HG03039 (cell line): ENCODE measurements around the gene RHEBL1.

Source experiments
- ATAC-seq: cut with Tn5 transposase; IDR thresholded peaks from one replicate; pipeline ENCODE4 v1.9.1; 2021; ENCODE audit warnings: mild to moderate bottlenecking, moderate library complexity; ENCODE audit not compliant: unreplicated experiment

Gene RHEBL1, protein sequence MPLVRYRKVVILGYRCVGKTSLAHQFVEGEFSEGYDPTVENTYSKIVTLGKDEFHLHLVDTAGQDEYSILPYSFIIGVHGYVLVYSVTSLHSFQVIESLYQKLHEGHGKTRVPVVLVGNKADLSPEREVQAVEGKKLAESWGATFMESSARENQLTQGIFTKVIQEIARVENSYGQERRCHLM

DNA sequence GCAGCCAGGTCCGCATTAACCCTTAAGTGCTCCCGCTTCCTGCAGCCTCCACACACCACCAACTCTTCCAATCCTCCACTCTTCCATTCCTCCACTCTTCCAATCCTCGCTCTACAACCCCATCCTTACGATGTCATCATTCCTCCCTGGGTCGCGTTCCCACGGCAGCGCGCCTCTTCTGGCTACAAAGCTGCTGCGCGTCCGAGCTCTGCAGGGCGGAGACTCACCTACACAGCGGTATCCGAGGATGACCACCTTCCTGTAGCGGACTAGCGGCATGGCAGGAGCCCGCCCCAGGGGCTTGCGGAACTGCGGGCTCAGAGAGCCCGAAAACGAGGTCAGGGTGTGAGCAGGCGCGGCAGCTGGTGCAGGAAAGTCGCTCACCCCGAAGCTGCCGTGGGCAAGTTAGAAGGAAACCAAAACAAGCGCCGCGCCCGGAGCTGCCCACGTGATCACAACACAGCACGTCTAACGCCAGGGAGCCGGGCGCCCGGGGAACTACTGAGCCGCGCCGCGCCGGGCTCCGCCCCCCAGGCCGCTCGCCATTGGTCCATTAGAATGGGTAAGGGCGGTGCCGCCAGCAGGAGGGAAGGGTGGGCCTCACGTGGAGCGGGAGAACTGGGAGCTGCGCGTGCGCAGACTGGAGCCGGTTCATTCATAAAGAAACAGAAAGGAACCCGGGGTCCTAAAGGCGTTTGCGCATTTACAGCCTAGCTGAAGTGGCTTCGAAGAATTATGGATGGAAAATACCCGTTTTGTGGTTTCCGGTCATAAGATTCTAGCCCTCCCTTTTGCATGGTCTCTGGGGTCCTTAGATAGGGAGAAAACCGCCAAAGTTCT, at the start of gene RHEBL1:
TSS of gene RHEBL1 (minus strand) at position 473 of the 840 bp plus-strand sequence. CDS start at position 279, 194 bp downstream.
- ATAC-seq, result peak; percentile 97

DNA sequence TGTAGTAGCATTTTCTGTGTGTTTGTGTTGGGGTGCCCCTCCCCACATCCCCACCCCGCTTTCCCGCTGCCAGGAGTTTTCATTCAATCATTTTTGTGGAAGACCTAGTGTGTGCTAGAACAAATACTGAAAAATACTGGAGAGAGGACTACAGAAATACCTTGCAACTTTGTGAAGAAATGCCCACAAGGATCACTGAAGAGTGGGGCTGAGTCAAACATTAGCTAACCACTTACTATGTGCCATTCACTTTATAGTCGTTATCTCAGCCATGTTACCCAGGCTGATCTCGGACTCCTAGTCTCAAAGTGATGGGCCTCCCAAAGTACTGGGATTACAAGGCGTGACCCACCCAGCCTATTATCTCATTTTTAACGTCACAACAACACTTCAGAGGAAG, 41.4 kb upstream of the RHEBL1 start:
- no peak for ATAC-seq

DNA sequence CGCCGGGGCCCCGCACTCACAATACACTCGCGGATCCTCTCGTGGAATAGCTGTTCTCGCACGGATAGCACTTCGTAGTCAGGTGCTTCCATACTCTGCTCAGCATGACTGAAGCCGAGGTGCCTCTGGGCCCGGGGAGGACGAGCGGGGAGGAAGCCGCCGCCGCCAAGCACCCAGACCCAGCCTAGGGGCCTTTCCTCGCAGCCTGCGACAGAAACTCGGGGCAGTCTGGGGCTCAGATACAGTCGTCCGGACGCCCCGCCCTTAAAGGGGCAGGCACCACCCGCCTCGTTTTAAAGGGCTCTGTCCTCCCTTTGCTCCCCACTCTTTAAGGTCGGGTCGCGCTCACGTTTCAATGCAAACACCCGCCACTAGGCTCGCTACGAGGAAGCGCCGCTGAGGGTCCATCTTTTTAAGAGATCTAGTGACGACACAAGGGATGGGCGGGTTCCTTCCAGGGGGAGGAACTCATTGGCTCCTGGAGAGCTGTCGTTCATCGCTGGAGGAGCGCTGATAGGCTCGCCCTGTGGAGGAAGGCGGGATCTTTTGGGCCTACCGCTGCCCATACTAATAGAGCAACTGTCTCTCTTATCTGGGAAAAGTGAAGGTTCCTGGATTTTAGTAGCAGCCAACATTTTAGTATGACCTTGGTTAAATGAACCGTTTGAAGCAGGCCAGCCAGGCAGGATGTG, 40.8 kb upstream of the RHEBL1 start, which contains the start of gene LMBR1L:
TSS of gene LMBR1L (minus strand) at position 384 of the 692 bp plus-strand sequence. CDS start at position 92, 292 bp downstream.
- peak; percentile 96 for ATAC-seq

DNA sequence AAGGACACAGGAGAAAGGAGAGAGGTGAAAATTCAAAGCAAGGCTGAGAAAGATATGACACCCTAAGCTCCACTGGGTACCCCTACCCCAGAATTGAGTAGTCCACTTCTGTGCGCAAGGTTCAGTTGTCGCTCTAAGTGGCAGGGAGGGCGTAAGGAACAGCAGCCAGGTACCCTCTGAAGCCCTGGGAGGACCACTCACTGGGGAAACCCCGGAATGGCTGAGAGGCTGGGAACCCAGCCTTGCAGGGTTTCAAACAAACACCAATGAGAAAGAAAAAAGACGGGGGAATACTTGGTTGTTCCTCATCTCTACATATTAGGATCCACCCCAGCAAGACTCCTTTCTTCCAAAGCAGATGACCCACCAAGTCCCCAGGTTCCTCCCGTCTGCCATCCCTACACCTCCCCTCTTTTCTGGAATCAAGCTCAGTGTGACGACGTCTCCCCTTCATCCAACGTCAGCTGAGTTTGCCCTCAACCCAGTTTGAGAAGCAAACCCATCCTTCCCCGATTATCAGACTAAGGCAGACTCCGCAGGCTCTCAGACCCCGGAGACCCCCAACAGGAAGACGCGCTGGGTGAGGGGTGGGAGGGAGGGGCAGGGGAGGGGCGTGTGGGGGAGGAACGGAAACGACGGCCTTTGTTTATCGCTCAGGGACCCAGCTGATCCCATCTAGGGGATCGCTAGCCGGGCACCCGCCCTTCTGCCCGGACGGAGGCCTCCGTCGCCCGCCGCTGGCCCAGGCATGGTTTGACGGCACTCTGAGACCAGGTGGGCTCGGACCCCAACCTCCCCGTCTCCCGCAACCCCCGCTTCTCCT, 40.1 kb upstream of the RHEBL1 start:
- ATAC-seq, result no peak

DNA sequence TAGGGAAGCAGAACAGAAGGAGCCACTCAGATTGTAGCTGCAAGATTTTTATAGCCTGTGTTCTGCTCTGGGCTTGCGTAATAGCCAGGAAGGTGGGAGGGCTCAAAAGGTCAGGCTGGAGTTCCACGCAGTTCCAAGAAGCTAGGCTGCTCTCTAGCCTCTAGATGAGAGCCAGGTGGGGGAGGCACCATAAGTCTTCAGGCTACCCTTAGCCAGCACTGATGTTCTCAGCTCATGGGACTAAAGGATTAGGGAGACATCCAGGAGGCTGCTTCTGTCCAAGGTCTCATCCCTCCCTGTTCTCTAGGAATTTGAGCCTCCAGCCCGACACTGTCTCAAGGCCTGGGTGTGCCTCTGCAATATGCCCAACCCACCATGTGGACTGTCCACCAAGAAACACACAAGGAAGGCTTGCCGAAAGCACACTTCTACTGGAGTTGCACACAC, 39.2 kb upstream of the RHEBL1 start:
- no peak for ATAC-seq

DNA sequence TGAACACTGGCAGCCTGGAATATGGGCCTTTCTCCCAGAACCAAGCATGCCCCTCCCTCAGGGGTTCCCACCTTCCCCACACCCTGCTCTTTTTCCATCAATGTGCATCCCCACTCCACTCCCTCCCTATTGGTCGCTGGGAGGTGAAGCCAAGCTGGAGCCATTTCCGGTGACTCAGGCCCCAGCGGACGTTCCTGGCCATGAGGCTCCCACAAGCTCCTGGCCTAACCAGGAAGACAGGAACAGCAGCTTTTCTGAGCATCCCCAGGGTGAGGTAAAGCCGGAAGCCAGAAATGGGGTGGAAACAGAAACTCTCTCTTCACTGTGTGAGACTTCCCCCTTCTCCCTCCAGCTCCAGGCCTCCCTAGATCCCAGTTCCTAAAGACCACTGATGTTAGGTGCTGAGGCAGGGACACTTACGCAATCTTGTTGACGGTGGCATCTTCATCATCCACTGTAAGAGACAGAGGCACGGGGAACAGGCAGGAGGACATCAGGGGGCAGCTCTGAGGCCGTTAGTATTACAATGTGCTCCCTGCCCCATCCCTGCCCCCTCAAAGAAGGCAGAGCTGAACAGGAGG, 35.8 kb upstream of the RHEBL1 start:
- ATAC-seq, result no peak

DNA sequence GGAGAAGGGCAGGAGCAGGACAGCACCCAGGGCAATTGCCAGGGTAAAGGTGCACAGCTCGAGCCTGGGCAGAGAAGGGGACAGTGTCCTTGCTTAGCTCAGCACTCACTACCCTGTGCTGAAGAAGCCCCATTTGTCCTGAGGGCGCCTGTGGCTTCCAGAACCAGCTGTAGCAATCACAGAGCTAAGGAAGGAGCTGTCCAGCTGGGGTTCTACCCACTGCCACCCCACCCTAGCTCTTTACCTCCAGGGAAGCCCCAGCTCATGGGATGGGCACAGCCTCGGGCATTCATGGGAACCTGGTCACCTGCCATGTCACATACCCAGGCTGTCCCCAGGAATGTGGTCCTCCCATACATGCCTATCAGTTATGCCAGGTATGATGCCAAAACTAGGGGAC, 35.0 kb upstream of the RHEBL1 start:
- ATAC-seq, result no peak

DNA sequence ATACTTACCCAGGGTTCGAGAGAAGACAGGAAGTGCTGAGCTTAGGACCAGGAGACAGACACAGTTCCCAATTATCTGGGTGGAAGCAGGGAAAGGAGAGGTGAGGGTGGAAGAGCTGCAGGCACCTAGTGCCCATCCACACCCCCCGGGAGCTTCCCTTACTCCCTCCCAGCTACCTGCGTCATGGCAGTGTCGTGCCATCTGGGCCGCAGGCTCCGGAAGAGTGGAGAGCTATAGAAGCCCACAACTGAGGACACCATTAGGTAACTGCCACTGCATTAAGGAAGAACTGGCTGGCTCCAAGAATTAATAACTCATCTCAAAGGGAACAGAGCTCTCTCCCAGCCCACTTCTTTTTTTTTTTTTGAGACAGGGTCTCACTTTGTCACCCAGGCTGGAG, 30.6 kb upstream of the RHEBL1 start:
- ATAC-seq, result no peak

DNA sequence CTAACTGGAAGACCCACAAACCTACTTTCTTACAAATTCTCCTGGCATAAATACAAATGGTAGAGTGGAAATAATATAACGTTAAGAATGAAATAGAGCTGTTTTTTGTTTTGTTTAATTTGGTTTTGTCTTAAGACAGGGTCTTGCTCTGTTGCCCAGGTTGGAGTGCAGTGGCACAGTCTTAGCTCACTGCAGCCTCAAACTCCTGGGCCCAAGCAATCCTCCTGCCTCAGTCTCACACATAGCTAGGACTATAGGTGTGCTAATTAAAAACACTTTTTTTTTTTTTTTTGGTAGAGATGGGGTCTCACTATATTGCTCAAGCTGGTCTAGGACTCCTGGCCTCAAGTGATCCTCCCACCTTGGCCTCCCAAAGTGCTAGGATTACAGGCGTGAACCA, 28.9 kb upstream of the RHEBL1 start:
- no peak for ATAC-seq

DNA sequence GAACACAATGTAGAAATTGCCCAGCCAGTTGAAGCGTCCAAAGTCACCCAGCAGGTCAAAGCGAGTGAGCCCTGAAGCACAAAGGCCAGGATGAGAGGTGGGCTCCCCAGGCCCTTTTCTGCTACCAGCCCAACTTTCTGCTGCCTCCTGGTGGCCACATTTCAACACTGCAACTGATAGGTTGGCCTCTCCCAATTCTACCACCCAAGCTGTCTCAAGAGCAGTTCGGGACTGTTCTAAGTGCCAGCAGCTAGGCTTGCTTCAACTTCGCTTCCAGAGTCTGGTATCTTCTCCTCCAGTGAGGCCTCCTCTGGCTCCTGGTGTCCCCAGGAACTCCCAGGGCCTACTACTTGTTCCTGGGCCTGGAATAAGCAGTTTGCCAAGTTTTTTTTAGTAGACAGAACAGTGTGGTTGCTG, 28.3 kb upstream of the RHEBL1 start:
- no peak for ATAC-seq

DNA sequence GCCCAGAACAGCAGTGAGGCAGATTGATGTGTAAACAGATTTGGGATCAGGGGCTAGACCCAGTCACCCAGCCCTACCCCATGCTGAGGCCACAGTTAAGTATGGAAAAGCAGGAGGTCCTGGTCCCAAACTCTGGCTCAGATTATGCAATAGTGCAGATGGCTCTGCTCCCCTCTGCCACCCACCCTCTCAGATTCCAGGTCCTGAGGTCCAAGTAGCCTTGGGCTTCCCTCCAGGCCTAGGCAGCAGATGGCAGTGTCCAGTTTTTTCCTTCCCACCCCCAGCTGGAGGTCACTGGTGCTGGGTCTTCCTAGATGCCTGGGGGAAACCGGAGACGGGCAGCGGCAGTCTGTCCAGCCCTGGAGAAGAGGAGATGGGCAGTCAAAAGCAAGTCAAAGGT, 27.6 kb upstream of the RHEBL1 start:
- ATAC-seq, result no peak

DNA sequence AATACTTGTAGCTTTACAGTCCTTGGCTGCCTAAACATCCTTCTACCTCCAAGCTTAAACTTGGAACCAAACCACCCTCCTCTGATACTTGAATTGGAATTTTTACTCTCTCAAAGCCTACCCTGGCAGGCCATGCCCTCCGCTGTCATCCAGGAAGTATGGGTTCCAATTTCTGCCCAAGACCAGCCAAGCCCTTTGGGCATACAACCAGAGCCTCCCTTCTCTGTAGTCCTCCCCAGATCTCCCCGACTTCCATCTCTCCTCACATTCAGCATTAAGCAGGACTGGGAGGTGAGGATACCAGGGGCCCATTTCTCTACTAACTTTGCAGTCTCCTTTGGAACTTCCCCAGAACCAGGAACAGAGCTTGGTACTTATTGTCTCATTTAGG, 25.2 kb upstream of the RHEBL1 start:
- ATAC-seq, result no peak

DNA sequence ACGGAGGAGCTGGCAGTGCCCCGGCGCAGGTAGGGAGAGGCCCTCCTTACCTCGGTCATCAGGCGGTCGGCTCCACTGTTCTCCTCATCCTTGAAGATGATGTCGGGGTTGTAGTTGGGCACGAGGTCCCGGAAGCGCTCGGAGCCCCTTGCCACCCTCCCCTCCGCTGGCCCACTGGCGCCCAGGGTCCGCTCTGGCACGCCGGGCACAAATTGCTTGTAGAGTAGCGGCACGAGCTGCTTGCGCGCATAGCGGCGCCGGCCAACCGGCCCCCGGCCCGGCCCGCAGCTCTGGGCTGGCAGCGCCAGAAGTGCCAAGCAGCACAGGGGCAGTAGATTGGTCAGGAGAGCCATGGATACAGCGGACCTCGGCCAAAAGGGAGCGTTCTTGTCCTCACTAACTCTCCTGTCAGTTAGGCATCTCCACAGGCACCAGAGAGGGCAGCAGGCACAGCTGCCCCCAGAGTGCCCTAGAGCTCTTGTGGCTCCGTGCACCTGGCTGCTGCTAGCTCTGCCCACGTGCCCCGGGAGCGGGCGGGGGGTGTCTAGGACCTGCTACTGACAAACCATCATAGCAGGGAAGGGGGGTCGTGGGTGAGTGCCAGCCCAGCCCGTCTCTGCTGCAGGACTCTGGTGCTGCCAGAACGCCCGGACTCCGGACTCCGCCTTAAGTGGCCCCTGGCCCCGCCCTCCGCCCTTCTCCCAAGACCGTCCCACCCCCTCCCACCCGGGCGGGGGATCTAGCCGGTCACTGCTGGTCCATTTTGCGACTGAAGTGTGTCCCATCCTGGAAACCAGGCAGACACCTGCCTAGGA, 24.6 kb upstream of the RHEBL1 start, which contains the start of gene DHH:
TSS of gene DHH (minus strand) at position 642 of the 815 bp plus-strand sequence. CDS start at position 353, 289 bp downstream.
- ATAC-seq, result no peak

DNA sequence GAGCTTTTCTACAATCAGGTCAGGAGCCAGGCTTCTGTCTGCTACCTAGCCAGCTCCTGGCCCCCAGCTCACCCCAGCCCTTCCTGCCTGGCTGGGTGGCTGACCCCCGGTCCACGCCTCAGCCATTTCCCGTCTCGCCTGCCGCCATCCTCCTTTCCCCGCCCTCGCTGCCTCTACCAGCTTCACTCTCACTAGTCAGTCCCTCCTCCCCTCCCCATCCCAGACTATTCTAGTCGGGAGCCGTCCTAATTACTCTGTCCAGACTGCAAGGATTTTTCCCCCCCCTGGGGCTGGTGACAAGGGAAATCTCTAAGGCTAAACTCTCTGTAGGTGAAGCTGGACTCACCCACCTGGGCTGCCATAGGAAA, 24.0 kb upstream of the RHEBL1 start:
- ATAC-seq, result no peak

DNA sequence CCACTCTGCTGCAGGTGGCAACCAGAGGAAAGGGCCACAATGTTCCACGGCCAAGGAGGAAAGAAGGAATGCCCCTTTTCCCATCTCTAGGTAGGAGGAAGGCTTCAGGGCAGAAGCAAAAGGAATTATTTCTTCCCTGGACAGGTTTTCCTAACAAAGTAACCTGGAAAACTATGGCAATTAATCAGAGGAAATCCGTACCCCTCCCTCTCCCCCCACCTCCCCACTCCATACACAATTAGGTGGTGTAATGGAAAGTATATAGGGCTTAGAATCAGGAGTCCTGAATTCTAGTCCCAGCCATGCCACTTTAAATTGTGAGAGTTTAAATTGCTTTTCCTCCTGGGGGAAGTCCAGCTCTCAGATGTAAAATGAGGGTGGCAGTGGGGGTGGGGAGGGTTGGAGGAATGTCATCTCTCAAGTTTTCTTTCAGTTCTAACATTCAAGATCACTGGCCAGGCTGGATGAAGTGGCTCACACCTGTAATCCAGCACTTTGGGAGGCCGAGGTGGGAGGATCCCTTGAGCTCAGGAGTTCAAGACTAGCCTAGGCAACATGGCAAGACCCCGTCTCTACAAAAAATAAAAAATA, 23.1 kb upstream of the RHEBL1 start:
- ATAC-seq, result no peak

DNA sequence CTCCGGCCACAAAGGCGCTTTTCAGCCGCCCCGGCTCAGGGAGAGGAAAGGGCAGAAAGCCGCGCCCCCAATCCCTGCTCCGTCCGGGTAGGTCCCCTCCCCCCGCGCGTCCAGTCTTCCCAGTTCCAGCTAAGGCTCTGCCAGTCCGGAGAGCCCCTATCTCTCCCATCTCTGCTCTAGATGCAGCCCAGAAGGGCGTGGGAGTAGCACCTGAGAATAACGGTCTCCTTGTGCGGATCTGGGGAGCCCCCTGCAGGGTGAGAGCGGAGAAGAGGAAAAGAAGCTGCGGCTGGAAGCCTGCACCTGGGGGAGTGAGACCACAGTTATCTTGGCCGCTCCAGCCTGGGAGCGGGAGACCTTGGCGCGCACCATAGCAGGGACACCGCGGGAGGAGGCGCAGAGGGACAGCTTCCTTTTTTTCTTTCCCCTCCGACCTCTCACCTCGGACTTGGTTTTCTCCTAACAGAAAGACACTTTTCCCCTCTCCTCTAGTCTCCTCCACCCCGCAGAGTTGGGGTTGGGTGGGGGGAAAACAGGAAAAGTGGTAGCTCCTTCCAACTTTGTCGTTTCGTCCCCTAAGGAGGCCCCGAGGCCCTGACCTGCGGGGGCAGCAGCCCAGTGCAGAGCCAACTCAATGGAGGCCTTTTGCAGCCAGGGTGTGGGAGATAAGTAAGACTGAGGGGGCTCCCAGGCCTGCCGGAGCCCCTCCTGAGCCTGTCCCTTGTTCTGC, 22.5 kb upstream of the RHEBL1 start:
- ATAC-seq, result no peak

DNA sequence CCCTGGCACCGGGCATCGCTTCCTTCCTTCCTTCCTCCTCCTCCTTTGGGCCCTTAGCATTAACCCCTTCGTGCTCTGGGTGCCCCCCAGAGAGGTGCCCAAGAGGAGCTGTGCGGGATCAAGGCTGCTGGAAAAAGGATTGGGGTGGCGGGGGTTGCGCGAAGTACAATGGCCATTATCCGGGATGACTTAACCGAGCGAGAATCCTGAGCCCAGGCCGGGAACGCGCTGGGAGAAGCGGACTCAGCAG, 22.0 kb upstream of the RHEBL1 start:
- ATAC-seq, result no peak

DNA sequence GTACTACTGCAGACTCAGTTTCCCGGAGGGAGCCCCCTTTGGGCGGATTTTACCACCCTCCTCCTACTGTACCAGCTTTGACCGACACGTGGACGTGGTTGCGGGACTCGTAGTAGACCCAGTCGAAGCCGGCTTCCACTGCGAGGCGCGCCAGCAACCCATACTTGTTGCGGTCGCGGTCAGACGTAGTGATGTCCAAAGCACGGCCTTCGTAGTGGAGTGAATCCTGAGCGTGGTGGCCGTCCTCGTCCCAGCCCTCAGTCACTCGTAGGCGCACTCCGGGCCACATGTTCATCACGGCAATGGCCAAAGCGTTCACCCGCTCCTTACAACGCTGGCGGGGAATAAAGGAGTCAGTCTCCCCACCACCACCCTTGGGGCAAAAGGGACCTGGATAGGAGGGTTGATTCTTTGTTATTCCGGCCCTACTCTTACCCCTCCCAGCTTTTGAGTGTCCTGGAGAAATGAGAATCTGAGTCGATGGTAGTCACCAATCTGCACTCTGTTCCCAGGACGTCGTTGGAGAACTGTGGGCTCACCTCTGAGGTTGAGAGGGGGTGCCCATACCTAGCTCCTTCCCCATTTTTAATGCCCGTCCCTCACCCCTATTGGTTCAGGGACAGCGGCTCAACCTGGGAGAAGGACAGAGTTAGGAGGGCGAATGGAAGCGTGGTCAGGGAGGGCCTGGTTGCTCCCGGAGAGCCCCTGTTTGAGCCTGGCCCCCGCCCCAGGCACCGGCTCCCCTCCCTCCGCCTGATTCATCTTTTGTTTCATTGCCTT, 21.5 kb upstream of the RHEBL1 start:
- ATAC-seq, result no peak
